GM21381 (cell line): ENCODE results near the gene MYCT1.

Experiments used
- ATAC-seq: cut with Tn5 transposase; IDR thresholded peaks from one replicate; pipeline ENCODE4 v1.9.1; 2021; ENCODE audit warnings: mild to moderate bottlenecking, moderate library complexity; ENCODE audit not compliant: unreplicated experiment

The MYCT1 gene

DNA sequence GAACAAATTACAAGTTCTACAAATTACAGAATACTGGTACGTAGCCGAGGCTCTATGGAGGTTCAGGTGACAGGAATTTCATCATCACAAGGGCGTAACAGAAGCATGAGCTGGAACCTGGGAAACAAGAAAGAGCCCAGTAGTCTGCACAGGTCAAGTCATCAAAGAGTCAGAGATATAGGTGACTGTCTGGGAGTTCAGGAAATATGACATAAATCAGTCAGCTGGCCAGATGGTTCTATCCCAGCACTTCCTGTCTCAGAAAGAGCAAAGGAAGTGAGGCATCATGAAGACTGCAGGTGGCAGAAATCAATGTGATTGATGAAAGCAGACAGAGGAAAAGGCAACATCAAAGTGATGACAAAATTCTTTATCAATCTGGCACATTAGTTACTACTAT, 23.3 kb downstream of the MYCT1 start:
- no peak for ATAC-seq

DNA sequence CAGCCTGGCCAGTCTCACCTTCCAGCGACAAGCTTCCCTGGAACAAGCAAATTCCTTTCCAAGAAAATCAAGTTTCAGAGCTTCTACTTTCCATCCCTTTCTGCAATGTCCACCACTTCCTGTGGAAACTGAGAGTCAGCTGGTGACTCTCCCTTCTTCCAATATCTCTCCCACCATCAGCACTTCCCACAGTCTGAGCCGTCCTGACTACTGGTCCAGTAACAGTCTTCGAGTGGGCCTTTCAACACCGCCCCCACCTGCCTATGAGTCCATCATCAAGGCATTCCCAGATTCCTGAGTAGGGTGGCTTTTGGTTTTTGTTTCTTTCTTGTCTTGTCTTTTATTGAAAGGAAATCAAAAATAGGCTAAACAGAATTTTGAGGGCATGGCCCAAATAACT, 24.3 kb downstream of the MYCT1 start:
- ATAC-seq, result no peak

DNA sequence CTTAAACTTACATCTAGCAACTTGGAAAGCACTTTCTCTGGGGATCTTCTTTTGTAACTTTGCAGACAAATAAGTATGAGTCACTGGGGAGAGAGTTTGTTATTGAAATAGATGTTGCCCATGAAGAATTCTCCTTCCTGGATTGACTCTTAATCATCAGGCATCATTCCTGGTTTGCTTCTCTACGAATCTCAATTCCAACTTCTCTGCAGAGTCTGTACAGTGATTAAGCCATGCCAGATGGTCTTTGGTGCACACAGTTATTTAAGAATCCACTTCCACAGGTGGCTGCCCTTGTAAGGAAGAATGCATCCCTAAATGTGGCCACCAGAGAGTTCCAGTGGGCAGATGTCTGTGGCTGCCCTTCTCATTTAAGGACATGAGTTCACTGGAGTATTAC, 25.7 kb downstream of the MYCT1 start:
- ATAC-seq, result no peak

DNA sequence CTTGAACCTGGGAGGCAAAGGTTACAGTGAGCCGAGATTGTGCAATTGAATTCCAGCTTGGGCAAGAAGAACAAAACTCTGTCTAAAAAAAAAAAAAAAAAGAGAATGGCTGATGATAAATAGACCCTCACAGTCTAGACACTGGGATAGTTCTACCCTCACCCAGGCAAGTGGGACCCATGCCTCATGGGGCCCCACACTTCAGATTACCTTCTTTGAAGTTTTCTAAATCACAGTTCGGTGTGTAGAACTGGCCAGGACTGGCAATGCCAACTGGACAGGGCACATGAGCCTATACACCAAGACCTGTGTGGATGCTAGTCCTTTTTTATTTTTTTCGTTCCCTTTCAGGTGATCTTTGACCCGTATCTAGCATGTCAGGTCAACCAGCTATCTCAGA, 28.6 kb downstream of the MYCT1 start:
- no peak for ATAC-seq

DNA sequence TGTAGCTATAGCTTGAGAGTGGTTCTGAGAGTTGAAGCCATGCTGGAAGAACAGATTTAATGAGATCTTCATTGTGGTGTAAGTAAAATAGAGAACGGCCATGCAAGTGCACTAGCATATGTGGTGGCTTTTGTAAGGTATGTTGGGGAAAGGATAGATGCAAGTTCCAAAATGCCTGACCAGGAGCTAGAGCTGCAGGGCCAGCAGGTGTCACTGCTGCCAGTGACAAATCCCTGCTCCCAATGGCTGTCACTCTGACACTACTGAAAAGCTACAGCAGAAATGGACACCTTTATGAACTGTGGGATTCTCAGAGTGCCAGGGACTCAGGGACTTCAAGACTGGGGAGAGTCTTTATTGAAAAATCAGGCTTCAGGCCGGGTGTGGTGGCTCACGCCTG, 29.8 kb downstream of the MYCT1 start:
- ATAC-seq, result no peak

DNA sequence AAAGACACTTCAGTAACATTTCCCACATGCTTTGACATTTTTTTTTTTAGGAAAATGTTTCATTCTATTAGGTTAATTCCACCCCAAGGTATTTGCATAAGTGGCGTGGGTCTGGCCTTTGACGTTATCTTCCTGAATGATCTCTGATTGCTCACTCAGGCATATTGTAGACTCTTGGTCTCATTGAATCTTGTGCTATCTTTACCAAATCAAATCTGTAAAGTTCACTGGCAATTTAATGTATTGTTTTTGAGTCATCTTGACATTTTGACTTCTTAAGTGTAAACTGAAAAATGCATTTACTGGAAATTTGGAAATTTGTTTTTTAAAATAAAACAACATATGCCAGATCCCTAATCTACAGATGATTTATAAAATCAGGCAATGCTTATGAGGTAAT, 36.9 kb downstream of the MYCT1 start:
- no peak for ATAC-seq

DNA sequence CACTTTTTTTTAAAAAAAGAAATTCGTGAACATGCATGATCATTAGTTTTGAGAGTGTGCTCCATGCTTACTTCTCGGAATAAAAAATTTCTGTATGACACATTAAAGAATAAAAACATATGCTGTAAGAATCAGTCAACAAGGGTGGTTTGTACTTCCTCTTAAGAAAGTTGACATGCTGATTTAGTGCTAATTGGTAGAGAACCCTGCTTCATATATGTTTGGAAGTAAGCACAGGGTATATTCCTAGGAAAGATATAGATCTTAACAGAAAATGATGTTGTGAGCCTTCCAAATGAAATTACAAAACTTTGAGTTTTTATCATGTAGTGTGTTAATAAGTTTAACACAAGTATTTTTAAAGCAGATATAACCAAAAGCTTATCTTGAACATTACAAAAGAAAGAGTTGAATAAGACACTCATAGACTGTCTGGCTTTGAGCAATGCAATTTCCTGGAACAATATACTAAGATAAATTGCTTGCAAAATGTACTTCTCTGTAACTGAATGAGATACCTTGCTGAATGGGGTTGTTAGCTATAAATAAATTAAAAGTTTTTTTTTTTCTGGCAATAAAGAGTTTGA, 39.1 kb downstream of the MYCT1 start:
- ATAC-seq, result no peak

DNA sequence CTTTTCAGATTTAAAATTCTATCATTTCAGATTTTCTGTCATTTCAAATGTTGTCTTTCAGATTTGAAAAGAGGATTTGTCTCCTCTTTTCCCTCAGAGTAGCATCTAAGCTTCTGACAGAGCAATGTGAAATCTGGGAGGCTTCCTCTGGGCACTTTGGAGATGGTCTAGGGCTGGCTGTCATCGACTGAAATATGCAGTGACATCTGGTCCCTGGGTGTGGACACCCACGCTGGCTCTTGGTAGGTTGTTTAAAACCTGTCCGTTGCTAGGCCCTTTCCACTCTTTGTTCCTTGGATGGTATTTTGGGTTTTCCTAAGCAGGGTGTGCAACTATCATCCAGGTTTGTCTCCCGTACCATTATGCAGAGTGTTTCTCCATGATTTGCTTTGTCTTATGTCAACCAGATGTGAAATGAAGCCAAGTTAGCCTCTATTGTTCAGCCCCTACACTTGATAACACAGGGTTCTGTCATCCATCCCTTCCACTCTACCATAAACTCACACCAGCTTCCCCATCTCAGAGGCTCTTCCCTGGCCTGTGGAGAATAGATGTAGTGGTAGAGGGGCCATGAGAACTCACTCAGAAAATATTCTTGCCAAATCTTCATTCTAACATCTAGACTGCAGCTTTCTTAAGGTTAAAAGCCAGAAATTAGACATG, 47.9 kb downstream of the MYCT1 start:
- ATAC-seq, result no peak

DNA sequence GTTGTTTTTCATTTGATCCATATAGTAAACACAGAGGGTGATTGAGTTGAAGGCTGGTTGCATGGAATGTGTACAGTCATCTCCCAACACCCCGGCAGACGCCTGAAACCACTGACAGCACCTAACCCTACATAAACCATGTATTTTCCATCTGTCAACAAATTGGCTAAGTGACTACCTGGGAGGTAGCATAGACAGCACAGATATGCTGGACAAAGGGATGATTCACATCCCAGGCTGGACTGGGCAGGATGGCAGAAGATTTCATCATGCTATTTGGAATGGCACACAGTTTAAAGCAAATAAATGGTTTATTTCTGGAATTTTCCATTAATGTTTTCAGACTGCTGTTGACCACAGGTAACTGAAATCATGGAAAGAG, 48.5 kb downstream of the MYCT1 start:
- no peak for ATAC-seq

DNA sequence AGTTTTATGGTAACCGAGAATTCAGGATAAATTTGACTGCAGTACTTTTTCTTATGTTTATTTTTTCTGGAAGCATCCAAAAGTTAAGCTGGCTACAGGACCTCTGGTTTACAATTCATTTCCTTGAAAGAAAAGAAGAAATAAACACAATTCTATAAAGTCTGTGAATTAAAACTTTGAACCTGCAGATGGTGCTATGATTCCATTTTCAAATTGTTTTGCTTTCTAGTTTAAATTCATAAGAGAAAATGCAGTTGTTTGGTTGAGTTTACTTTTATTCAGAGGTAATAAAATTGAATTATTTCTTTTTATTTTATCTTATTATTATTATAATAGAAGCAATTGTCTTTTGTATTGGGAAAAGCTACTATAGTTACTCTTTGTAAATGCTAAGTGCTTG, 51.1 kb downstream of the MYCT1 start:
- no peak for ATAC-seq

DNA sequence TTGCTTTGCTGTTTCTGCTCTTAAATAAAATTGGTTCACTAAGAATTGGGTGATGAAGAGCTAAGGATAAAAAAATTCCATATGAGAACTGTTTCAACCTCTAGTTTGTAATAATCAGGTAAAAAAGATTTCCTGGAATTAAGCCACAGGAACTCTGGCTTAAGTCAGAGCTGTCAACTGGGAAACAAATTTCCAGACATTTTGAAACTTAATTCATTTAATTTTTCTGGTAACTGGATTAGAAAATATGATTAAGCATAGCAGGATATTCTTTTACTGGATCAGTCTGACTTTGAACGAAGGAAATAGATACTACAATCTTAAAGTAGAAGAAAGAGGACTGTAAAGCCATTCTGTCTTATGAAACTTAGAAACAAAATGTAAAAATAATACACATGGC, 51.6 kb downstream of the MYCT1 start:
- no peak for ATAC-seq

DNA sequence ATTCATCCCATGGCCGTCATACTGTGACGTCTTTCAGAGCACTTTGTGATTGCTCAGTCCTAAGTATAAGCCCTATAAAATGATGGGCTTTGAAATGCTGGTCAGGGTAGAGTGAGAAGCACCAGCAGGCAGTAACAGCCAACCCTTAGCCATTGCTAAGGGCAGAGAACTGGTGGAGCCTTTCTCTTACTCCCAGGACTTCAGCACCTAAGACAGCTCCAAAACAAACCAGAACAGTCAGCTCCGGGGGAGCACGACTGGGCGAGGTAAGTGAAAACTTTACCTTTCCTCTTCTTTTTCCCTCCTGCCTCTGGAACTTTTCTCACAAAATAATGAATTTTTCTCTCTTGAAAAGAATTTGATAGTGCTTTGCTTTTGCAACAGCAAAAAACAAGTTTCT, 53.0 kb downstream of the MYCT1 start, which contains the start of gene VIP:
VIP (plus strand) TSS at position 104 of the 400 bp plus-strand sequence. CDS start 1,381 bp downstream, outside the sequence.
- no peak for ATAC-seq

DNA sequence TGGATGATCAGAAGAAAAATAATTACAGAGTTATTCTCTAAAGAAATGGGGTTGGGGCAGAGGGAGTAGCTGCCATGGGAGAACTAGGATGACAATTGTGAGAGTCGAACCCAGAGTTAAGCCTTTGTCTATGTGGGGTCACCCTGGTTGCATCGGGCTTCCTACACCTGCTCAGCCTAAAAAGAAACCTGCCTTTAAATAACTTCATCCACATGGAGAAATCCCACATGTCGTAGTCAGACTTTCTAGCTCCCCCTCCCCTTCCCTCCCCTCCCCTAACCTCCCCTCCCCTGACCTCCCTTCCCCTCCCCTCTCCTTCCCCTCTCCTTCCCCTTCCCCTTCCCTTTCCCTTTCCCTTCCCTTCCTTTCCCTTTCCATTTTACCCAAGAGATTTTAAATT, 67.6 kb downstream of the MYCT1 start:
- no peak for ATAC-seq

DNA sequence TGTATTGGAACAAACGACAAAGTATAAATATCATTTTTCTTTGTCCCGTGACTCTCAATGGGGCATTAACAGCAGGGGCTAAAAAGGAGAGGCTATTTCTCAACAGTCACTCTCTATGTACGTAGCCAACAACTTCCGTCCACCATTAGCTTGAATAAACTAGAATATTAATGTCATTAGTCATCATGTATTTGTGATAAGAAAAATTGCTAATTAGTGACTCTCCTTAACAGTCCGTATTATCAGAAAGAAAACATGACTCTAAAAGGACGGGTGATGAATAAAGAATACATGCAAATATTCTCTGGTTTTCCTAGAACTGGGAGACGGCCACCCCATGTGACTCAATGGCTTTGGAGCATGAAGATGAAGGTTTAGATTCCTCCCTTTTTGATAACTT, 71.5 kb downstream of the MYCT1 start:
- no peak for ATAC-seq

DNA sequence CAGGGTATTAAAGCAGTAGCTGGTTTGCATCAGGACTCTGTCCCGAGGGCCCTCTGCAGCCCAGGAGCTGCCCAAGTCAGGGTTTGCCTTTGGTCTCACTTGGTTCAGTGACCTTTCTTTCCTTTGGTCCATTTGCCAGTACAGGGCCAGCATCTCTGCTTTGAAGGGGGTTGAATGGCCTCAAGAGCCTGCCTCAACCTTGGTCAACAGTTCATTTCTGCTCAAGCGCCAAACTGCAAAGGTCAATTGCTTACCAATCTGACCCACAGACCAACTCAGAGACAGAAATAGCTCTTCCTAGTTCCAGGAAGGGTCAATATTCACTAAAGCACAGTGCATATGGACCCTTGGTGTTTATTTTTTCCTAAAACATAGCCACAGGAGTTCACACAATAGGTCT, 72.3 kb downstream of the MYCT1 start:
- ATAC-seq, result no peak

DNA sequence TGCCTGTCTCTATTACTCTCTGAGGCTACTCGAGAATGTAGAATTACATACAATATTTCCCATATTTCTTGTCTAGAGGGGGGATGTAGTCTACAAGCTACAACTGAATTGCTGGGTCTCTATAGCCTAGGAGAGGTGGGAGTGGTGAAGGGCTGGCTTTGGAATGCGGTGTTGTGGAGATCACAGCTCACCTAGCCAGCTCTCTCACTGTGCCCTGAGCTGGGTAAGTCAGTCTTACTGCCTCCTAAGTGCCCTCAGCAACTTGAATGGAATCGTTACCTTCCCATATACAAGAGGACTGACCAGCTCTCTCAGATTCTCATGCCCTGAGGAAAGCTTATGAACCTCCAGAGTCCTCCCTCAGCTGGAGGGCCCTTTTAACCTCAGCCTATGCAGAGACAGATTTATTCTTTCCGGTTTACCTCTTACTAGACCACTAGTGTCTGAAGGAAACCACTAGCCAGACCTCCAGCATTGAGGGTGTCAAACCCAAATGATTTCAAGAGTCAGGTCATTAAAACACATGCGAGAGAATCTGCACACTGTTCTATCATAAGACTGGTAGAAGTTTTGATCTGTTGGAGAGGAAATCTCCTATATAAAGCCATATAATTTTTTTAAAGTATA, 73.5 kb downstream of the MYCT1 start:
- no peak for ATAC-seq
